Measurements from ENCODE around the gene CHST8. TPM values are rescaled to one million over a fixed set of nuclear protein-coding genes. Genes with fewer than 3 reads are reported as not detected.

CHST8 gene
- total and polyA plus RNA-seq, 2 experiments from 2014 or later: 9.3 to 38.2 TPM

DNA sequence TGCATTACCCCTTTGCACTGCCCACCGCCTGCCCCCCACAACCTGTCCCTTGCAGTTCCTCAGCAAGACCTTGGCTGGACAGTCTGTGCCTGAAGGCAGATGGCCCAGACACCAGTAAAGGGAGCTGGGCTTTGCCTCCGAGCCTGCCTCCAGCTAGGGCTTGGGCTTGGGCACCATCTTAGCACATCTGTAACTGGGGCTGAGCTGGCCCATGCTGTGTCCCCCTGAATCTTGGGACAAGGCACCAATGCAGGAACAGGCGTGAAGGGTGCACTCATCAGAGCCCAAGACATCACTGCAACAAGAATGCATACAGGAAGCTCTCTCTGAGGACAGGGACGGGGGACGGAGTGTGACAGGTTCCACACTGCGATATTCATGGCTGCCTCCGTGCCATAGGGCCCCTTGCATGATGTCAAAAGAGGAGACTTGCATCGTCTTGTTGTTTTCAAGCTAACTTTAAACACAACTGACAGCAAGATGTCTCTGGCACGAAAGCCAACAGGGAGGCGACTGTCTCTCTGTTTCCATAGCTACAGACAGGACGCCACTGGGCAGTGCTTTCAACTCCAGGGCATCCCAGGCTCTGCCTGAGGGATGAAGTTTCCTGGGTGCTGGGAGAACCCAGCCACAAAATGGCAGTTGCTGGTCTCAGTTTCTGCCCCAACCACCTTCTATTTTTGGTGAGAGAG lies 8.7 kb upstream of the CHST8 start (continued):
- TF ChIP-seq ZNF114 (CRISPR knock-in tag; IDR thresholded peaks at IDR 0.05) (no peak), EZH2 (IDR thresholded peaks at IDR 0.05; ENCODE audit: low read depth, unreplicated experiment) (no peak), POLR2AphosphoS5 (IDR thresholded peaks at IDR 0.05; ENCODE audit: low read depth) (no peak), EZH2phosphoT487 (IDR thresholded peaks at IDR 0.05; ENCODE audit: unreplicated experiment) (no peak), JUNB (IDR thresholded peaks at IDR 0.05; ENCODE audit: unreplicated experiment) (no peak), ZNF331 (CRISPR knock-in tag; IDR thresholded peaks at IDR 0.05; ENCODE audit: low read depth) (no peak), STAT1 (IDR thresholded peaks at IDR 0.05; ENCODE audit: unreplicated experiment) (no peak)
- TF ChIP-seq, protein P1, sequence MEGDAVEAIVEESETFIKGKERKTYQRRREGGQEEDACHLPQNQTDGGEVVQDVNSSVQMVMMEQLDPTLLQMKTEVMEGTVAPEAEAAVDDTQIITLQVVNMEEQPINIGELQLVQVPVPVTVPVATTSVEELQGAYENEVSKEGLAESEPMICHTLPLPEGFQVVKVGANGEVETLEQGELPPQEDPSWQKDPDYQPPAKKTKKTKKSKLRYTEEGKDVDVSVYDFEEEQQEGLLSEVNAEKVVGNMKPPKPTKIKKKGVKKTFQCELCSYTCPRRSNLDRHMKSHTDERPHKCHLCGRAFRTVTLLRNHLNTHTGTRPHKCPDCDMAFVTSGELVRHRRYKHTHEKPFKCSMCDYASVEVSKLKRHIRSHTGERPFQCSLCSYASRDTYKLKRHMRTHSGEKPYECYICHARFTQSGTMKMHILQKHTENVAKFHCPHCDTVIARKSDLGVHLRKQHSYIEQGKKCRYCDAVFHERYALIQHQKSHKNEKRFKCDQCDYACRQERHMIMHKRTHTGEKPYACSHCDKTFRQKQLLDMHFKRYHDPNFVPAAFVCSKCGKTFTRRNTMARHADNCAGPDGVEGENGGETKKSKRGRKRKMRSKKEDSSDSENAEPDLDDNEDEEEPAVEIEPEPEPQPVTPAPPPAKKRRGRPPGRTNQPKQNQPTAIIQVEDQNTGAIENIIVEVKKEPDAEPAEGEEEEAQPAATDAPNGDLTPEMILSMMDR (conservative IDR thresholded peaks at IDR 0.05; ENCODE audit: low read depth in 2 of 2): no peak
- TF ChIP-seq, protein P2, sequence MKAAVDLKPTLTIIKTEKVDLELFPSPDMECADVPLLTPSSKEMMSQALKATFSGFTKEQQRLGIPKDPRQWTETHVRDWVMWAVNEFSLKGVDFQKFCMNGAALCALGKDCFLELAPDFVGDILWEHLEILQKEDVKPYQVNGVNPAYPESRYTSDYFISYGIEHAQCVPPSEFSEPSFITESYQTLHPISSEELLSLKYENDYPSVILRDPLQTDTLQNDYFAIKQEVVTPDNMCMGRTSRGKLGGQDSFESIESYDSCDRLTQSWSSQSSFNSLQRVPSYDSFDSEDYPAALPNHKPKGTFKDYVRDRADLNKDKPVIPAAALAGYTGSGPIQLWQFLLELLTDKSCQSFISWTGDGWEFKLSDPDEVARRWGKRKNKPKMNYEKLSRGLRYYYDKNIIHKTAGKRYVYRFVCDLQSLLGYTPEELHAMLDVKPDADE (IDR thresholded peaks at IDR 0.05): no peak

DNA sequence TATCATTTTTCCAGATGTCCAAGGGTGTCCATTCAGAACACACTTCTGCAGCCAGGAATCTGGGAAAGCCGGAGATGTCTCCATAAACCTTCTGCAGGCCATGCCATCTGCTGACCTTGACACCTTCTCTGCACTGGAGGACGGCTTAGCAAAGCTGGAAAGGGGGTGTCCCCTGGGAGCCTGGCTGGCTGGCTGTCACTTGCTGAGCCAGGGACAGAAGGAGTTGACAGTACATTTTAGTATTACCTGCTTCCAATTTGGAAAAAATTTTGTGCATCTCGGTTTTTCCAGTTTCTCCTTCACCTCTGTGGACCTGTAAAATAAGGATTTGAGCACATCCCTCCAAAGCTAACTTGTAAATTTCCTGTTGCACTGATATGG lies 8.1 kb upstream of the CHST8 start:
- H3K4me3 Mint-ChIP-seq: no peak overlapping the region
- no peaks in the 10 kb centered on the region for H3K9me2 ChIP-seq (ENCODE audit: insufficient read depth)
- H2AFZ ChIP-seq: no peak overlapping the region
- peaks cover 4% of the 10 kb centered on the region for H3K27me3 Mint-ChIP-seq (ENCODE audit: insufficient read depth, low read depth, poor library complexity)
- H3K27ac ChIP-seq (ENCODE audit: low read depth): no peak overlapping the region
- ATAC-seq: no peak
- H3K4me1 Mint-ChIP-seq: no peaks in the 10 kb centered on the region
- H4K20me1 ChIP-seq (replicated peaks; ENCODE audit: insufficient read depth): no peaks in the 10 kb centered on the region
- no peak overlapping the region for H3K4me3 ChIP-seq
- no peak overlapping the region for H3K27ac Mint-ChIP-seq
- no peaks in the 10 kb centered on the region for H3K36me3 ChIP-seq (ENCODE audit: insufficient read depth)
- no peaks in the 10 kb centered on the region for H3F3A ChIP-seq (replicated peaks; ENCODE audit: low read depth)
- no peak overlapping the region for H3K4me2 ChIP-seq
- H3K79me2 ChIP-seq (replicated peaks; ENCODE audit: insufficient read depth): no peaks in the 10 kb centered on the region
- no peaks in the 10 kb centered on the region for H3K4me1 ChIP-seq (ENCODE audit: insufficient read depth)
- no peaks in the 10 kb centered on the region for H3K27me3 ChIP-seq (ENCODE audit: insufficient read depth)
- peaks cover 5% of the 10 kb centered on the region for H3K36me3 Mint-ChIP-seq (ENCODE audit: low read depth)
- H3K9me3 Mint-ChIP-seq: peaks cover 19% of the 10 kb centered on the region
- no peak for DNase-seq (ENCODE audit: low spot score)
- TF ChIP-seq ZNF331 (CRISPR knock-in tag; IDR thresholded peaks at IDR 0.05; ENCODE audit: low read depth): no peak
- TF ChIP-seq JUNB (IDR thresholded peaks at IDR 0.05; ENCODE audit: unreplicated experiment): no peak
- TF ChIP-seq EZH2 (IDR thresholded peaks at IDR 0.05; ENCODE audit: low read depth, unreplicated experiment): no peak
- TF ChIP-seq CREB1 (CRISPR knock-in tag; IDR thresholded peaks at IDR 0.05; ENCODE audit: low read depth): no peak
- TF ChIP-seq, protein P1 (conservative IDR thresholded peaks at IDR 0.05; ENCODE audit: low read depth in 2 of 2): no peak
- TF ChIP-seq, protein P3, sequence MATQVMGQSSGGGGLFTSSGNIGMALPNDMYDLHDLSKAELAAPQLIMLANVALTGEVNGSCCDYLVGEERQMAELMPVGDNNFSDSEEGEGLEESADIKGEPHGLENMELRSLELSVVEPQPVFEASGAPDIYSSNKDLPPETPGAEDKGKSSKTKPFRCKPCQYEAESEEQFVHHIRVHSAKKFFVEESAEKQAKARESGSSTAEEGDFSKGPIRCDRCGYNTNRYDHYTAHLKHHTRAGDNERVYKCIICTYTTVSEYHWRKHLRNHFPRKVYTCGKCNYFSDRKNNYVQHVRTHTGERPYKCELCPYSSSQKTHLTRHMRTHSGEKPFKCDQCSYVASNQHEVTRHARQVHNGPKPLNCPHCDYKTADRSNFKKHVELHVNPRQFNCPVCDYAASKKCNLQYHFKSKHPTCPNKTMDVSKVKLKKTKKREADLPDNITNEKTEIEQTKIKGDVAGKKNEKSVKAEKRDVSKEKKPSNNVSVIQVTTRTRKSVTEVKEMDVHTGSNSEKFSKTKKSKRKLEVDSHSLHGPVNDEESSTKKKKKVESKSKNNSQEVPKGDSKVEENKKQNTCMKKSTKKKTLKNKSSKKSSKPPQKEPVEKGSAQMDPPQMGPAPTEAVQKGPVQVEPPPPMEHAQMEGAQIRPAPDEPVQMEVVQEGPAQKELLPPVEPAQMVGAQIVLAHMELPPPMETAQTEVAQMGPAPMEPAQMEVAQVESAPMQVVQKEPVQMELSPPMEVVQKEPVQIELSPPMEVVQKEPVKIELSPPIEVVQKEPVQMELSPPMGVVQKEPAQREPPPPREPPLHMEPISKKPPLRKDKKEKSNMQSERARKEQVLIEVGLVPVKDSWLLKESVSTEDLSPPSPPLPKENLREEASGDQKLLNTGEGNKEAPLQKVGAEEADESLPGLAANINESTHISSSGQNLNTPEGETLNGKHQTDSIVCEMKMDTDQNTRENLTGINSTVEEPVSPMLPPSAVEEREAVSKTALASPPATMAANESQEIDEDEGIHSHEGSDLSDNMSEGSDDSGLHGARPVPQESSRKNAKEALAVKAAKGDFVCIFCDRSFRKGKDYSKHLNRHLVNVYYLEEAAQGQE (IDR thresholded peaks at IDR 0.05; ENCODE audit: unreplicated experiment): no peak
- no peak for TF ChIP-seq ZNF114 (CRISPR knock-in tag; IDR thresholded peaks at IDR 0.05)
- TF ChIP-seq EZH2phosphoT487 (IDR thresholded peaks at IDR 0.05; ENCODE audit: unreplicated experiment): no peak
- no peak for TF ChIP-seq STAT1 (IDR thresholded peaks at IDR 0.05; ENCODE audit: unreplicated experiment)

All from GM23338 (cell line).